Activated naive CD4-positive, alpha-beta T cell treated with anti-CD3 and anti-CD28 coated beads, Interleukin-2, amount 50 U/mL, for 24 hours (primary cell): ENCODE results near the gene HPSE.

Source experiments
- H3K27ac Mint-ChIP-seq: one replicate; pipeline ENCODE4 v1.8.0; 2021; ENCODE audit warnings: mild to moderate bottlenecking, mixed read lengths
- H3K27me3 Mint-ChIP-seq: one replicate; pipeline ENCODE4 v1.8.0; 2021; ENCODE audit warnings: mixed read lengths
- H3K36me3 Mint-ChIP-seq: one replicate; pipeline ENCODE4 v1.8.0; 2021; ENCODE audit warnings: mixed read lengths
- H3K4me1 Mint-ChIP-seq: one replicate; pipeline ENCODE4 v1.8.0; 2021; ENCODE audit warnings: mixed read lengths
- H3K4me3 Mint-ChIP-seq: one replicate; pipeline ENCODE4 v1.8.0; 2021; ENCODE audit warnings: mild to moderate bottlenecking, mixed read lengths
- H3K9me3 Mint-ChIP-seq: one replicate; pipeline ENCODE4 v1.8.0; 2021; ENCODE audit warnings: mixed read lengths

HPSE gene

GRCh38 chr4:83250687-83251446 lies 83.8 kb downstream of the HPSE start:
- no peaks in the 10 kb centered on the region for H3K9me3 Mint-ChIP-seq
- no peak overlapping the region for H3K4me3 Mint-ChIP-seq
- H3K27me3 Mint-ChIP-seq, result no peaks in the 10 kb centered on the region
- peaks cover 30% of the 10 kb centered on the region for H3K4me1 Mint-ChIP-seq
- no peak overlapping the region for H3K27ac Mint-ChIP-seq
- H3K36me3 Mint-ChIP-seq, result no peaks in the 10 kb centered on the region

- Mint-ChIP-seq H3K4me3 (no peak overlapping the region), H3K9me3 (peaks cover 3% of the 10 kb centered on the region), H3K36me3 (peaks cover 2% of the 10 kb centered on the region), H3K27ac (no peak overlapping the region), H3K4me1 (peaks cover 35% of the 10 kb centered on the region), H3K27me3 (no peaks in the 10 kb centered on the region)
Measured at GRCh38 chr4:83248486-83248885, 86.2 kb downstream of the HPSE start.

DNA sequence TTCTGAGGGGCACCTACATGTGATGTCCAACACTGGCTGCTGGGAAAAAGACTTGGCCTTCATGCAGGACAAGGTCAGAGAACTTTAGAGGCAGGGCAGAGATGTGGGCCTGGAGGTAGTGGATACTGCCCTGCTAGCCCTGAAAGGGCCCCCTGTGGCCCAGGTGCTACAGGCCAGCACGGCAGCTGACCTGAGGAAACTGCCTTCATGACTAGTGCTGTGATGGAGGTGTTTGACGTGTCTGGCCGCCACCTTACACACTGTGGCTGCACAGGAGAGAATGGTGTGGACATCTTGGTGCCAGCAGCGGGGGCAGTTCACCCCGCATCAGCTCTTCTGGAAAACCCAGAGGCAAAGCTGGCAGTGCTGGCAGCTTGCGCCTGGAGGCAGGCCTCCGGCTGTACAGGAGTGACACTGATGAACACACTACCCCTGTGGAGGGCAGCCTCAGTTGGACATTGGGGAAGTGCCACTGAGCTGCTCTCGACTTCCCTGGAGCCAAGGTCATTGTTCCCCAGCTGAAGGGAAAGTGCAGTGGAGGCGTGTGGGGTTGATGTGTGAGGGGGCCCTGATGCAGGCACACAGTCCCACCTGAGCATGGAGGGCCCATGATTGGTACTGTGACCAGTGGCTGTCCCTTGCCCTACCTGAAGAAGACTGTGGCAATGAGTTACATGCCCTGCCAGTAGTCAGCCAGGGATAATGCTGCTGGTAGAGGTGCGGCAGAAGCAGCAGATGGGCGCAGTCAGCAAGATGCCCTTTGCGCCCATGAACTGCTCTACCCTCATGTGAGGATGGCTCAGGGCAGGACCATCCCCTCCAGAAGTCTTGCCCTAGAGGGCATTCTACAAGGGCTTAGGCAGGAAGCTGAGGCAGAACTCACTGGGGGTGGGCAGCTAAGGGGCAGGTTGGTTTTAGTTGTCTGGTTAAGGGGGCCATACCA lies 87.0 kb downstream of the HPSE start:
- Mint-ChIP-seq H3K27me3 (no peaks in the 10 kb centered on the region), H3K4me1 (peaks cover 35% of the 10 kb centered on the region), H3K36me3 (peaks cover 4% of the 10 kb centered on the region), H3K9me3 (peaks cover 6% of the 10 kb centered on the region), H3K27ac (no peak overlapping the region), H3K4me3 (no peak overlapping the region)
